PC-3 (cell line): ENCODE results near the gene CASTOR1. TPM values are rescaled to one million over a fixed set of nuclear protein-coding genes. Genes with fewer than 3 reads are reported as not detected.
A peak's percentile ranks its signal among the peaks of the same experiment; 100 is the strongest.

Experiments used
- ATAC-seq: fragments of 200-7000 bp; cut with Tn5 transposase; 2 replicates; pipeline ENCODE4 v1.9.1; 2020; ENCODE audit warnings: mild to moderate bottlenecking, moderate library complexity
- BruUV-seq: library from RNA; stranded (reverse); fragments of 400-500 nt; replicated peaks from 2 replicates; lab custom pipeline; 2021; lab: Mats Ljungman, UMichigan
- CTCF ChIA-PET: fragments of 300-600 bp; sonication (Branson Sonifier 250); formaldehyde crosslinking; loops from one replicate; lab custom pipeline; 2022; ENCODE audit warnings: antibody characterized with exemption; lab: Charles Lee
- POLR2A ChIA-PET: fragments of 300-600 bp; sonication (Branson Sonifier 250); formaldehyde crosslinking; loops from one replicate; lab custom pipeline; 2022; ENCODE audit warnings: antibody characterized with exemption; ENCODE audit not compliant: unreplicated experiment; lab: Charles Lee
- DNase-seq: peaks from one replicate; pipeline ENCODE4 v3.0.0-alpha.2; 2015
- H2AFZ ChIP-seq: fragments of 300-600 bp; sonication (generic); 2 replicates; pipeline ENCODE4 v1.6.0; 2016; ENCODE audit warnings: antibody characterized with exemption, low read length
- H3F3A ChIP-seq: fragments of 300-600 bp; sonication (generic); one replicate; pipeline ENCODE4 v1.6.0; 2017; ENCODE audit warnings: antibody characterized with exemption, low read length, control low read depth, mild to moderate bottlenecking; ENCODE audit not compliant: unreplicated experiment
- H3K27ac ChIP-seq: fragments of 300-600 bp; sonication (generic); 2 replicates; pipeline ENCODE4 v1.5.1; 2016; ENCODE audit warnings: mild to moderate bottlenecking, low read length
- H3K27me3 ChIP-seq: fragments of 300-600 bp; sonication (generic); 2 replicates; pipeline ENCODE4 v1.6.1; 2016; ENCODE audit warnings: low read length, mixed read lengths
- H3K36me3 ChIP-seq: fragments of 300-600 bp; sonication (generic); 2 replicates; pipeline ENCODE4 v1.6.1; 2016; ENCODE audit warnings: low read depth, mixed run types, low read length, mixed read lengths
- H3K4me1 ChIP-seq: fragments of 300-600 bp; sonication (generic); 2 replicates; pipeline ENCODE4 v1.5.1; 2016; ENCODE audit warnings: low read length; ENCODE audit not compliant: insufficient read depth
- H3K4me2 ChIP-seq: fragments of 300-600 bp; sonication (generic); 2 replicates; pipeline ENCODE4 v1.6.0; 2016; ENCODE audit warnings: low read length
- H3K4me3 ChIP-seq: fragments of 300-600 bp; sonication (generic); 2 replicates; pipeline ENCODE4 v1.5.1; 2016; ENCODE audit warnings: mild to moderate bottlenecking, low read length, mixed read lengths
- H3K79me2 ChIP-seq: fragments of 300-600 bp; sonication (generic); 2 replicates; pipeline ENCODE4 v1.6.1; 2017; ENCODE audit warnings: low read length, mixed read lengths
- H3K9ac ChIP-seq: fragments of 300-600 bp; sonication (generic); 2 replicates; pipeline ENCODE4 v1.6.0; 2016; ENCODE audit warnings: mild to moderate bottlenecking, low read length
- H3K9me2 ChIP-seq: fragments of 300-600 bp; sonication (generic); replicated peaks from 2 replicates; pipeline ENCODE4 v1.6.1; 2016; ENCODE audit warnings: mixed run types, low read length, mixed read lengths
- H3K9me3 ChIP-seq: fragments of 300-600 bp; sonication (generic); 2 replicates; pipeline ENCODE4 v1.6.1; 2016; ENCODE audit warnings: low read length, mixed read lengths
- H4K20me1 ChIP-seq: fragments of 300-600 bp; sonication (generic); 2 replicates; pipeline ENCODE4 v1.6.1; 2016; ENCODE audit warnings: low read length, mixed read lengths
- CTCF ChIP-seq: fragments of 300-600 bp; sonication (generic); conservative IDR thresholded peaks from 2 replicates; pipeline ENCODE4 v1.5.1; 2017; ENCODE audit warnings: antibody characterized with exemption, low read depth, mild to moderate bottlenecking, low read length
- EZH2 ChIP-seq: fragments of 300-600 bp; sonication (generic); IDR thresholded peaks from one replicate; pipeline ENCODE4 v1.6.1; 2017; ENCODE audit warnings: antibody characterized with exemption, mild to moderate bottlenecking, low read length; ENCODE audit not compliant: unreplicated experiment
- EZH2phosphoT487 ChIP-seq: fragments of 300-600 bp; sonication (generic); IDR thresholded peaks from 2 replicates; pipeline ENCODE4 v1.6.1; 2018; ENCODE audit warnings: mild to moderate bottlenecking, antibody characterized with exemption, low read length, borderline replicate concordance
- intact Hi-C: fragments of 100-400 bp; cut with micrococcal nuclease; formaldehyde crosslinking; loops from 2 replicates; pipeline ENCODE4 v1.9.0; 2023
- total RNA-seq: library from RNA; depleted of rRNA; stranded (reverse); fragments of >200 nt; gene quantifications from 2 replicates; pipeline ENCODE4 v1.2.3, GENCODE V29; 2014

CASTOR1 gene
- total RNA-seq, 1 experiment from 2014 or later: 4.2 TPM

- Histone ChIP-seq H3K79me2 (0 out of 2 replicates have a peak, but pooled peaks cover 3% of the 10 kb centered on the region), H3F3A (no peaks in the 10 kb centered on the region), H3K36me3 (peaks cover 3% of the 10 kb centered on the region; the same call in 1 of the 2 replicates), H3K4me3 (no peak overlapping the region), H4K20me1 (no peaks in the 10 kb centered on the region), H2AFZ (no peak overlapping the region), H3K9me3 (no peaks in the 10 kb centered on the region), H3K27ac (peak overlapping the region; percentile 8; the same call in 1 of the 2 replicates), H3K9ac (no peak overlapping the region), H3K4me2 (no peak overlapping the region), H3K4me1 (peaks cover 25% of the 10 kb centered on the region), H3K27me3 (no peaks in the 10 kb centered on the region), H3K9me2 (no peaks in the 10 kb centered on the region)
- ChIA-PET CTCF (interaction anchor here (1.6 kb wide), 1 partner anchor 97 kb away, joined by 7 read pairs; the partner anchor contains the start of gene RNF215), POLR2A (interaction anchor here (0.6 kb wide), 1 partner anchor 36 kb away, joined by 8 read pairs; the partner anchor contains the start of gene TBC1D10A)
- ATAC-seq (peak; percentile 14; the same call in 1 of the 2 replicates), DNase-seq (peak; percentile 39)
- intact Hi-C loops: no loop called here
- TF ChIP-seq CTCF (no peak), EZH2phosphoT487 (no peak), EZH2 (no peak)
- BruUV-seq: no TSS peak
These were observed 1.2 kb upstream of the CASTOR1 start for GRCh38 chr22:30290342-30291057.

GRCh38 chr22:30289980-30290313, 642 bp upstream of the CASTOR1 start:
- POLR2A ChIA-PET: interaction anchor here (0.6 kb wide), 1 partner anchor 37 kb away, joined by 8 read pairs; the partner anchor contains the start of gene TBC1D10A
- Histone ChIP-seq H3K79me2 (0 out of 2 replicates have a peak, but pooled peaks cover 3% of the 10 kb centered on the region), H3K4me3 (peak overlapping the region; percentile 79; the same call in 1 of the 2 replicates), H3F3A (no peaks in the 10 kb centered on the region), H3K9me3 (no peaks in the 10 kb centered on the region), H3K9ac (no peak overlapping the region), H3K36me3 (peaks cover 3% of the 10 kb centered on the region; the same call in 1 of the 2 replicates), H3K4me2 (peak overlapping the region; percentile 67), H4K20me1 (no peaks in the 10 kb centered on the region), H3K4me1 (peaks cover 25% of the 10 kb centered on the region), H3K27ac (no peak overlapping the region), H3K27me3 (no peaks in the 10 kb centered on the region), H2AFZ (no peak overlapping the region), H3K9me2 (no peaks in the 10 kb centered on the region)
- DNase-seq: no peak
- BruUV-seq: no TSS peak
- CTCF ChIA-PET: interaction anchor here (1.6 kb wide), 1 partner anchor 97 kb away, joined by 7 read pairs; the partner anchor contains the start of gene RNF215
- no peak for ATAC-seq
- intact Hi-C loops: loop anchor here (5.0 kb wide), 1 partner anchor 37 kb away; the partner anchor contains the start of gene TBC1D10A
- no peak for TF ChIP-seq CTCF
